ENCODE measurements around the gene KREMEN1. TPM values are rescaled to one million over a fixed set of nuclear protein-coding genes. Genes with fewer than 3 reads are reported as not detected.

Gene KREMEN1
- total and polyA plus RNA-seq, 4 donors = 1.2 to 22.6 (median 3.8) TPM

GRCh38 chr22:29093030-29093429 lies 20.2 kb downstream of the KREMEN1 start:
- H3K36me3 ChIP-seq (ENCODE audit: control insufficient read depth in 4 of 4, insufficient read depth in 3 of 4, low read depth in 1 of 4, low read length in 3 of 4) = no peaks in the 10 kb centered on the region
- WGBS = 96% methylated on average over 1 of the region's 1 CpG
- no peaks in the 10 kb centered on the region for H3K27me3 ChIP-seq (ENCODE audit: control insufficient read depth in 4 of 4, insufficient read depth in 4 of 4, low read length in 3 of 4)
- DNase-seq (ENCODE audit: low spot score) = no peak
- TF ChIP-seq GABPA (IDR thresholded peaks at IDR 0.05 in 1 of 2, conservative IDR thresholded peaks at IDR 0.05 in 1 of 2) (no peak), NR2F2 (IDR thresholded peaks at IDR 0.05) (no peak), FOXA1 (IDR thresholded peaks at IDR 0.05) (no peak), ATF3 (IDR thresholded peaks at IDR 0.05) (no peak), HNF4G (IDR thresholded peaks at IDR 0.05) (no peak)
- H3K4me1 ChIP-seq (ENCODE audit: control insufficient read depth in 4 of 4, insufficient read depth in 4 of 4, low read length in 3 of 4) = peaks cover 0 to 28% (median 17%) of the 10 kb centered on the region in 4 donors
- H3K27ac ChIP-seq (ENCODE audit: low read depth in 1 of 2, low read length in 2 of 2) = no peak overlapping the region
- no peak overlapping the region for H3K4me3 ChIP-seq (ENCODE audit: low read depth in 1 of 3, low read length in 3 of 3)
- no peaks in the 10 kb centered on the region for H3K9me3 ChIP-seq (ENCODE audit: control insufficient read depth in 4 of 4, low read length in 3 of 4)
- H3K9ac ChIP-seq (ENCODE audit: low read depth in 1 of 2, low read length in 2 of 2) = no peak overlapping the region

GRCh38 chr22:29093501-29094300 lies 20.9 kb downstream of the KREMEN1 start:
- H3K9ac ChIP-seq (ENCODE audit: low read depth in 1 of 2, low read length in 2 of 2) = no peak overlapping the region
- no peak overlapping the region for H3K27ac ChIP-seq (ENCODE audit: low read depth in 1 of 2, low read length in 2 of 2)
- no peak for DNase-seq (ENCODE audit: low spot score)
- TF ChIP-seq NR2F2 (IDR thresholded peaks at IDR 0.05) (peak; percentile 42), YY1 (IDR thresholded peaks at IDR 0.05) (no peak)
- H3K9me3 ChIP-seq (ENCODE audit: control insufficient read depth in 4 of 4, low read length in 3 of 4) = no peaks in the 10 kb centered on the region
- H3K27me3 ChIP-seq (ENCODE audit: control insufficient read depth in 4 of 4, insufficient read depth in 4 of 4, low read length in 3 of 4) = no peaks in the 10 kb centered on the region
- WGBS = 70% methylated on average over 4 of the region's 4 CpGs
- no peaks in the 10 kb centered on the region for H3K36me3 ChIP-seq (ENCODE audit: control insufficient read depth in 4 of 4, insufficient read depth in 3 of 4, low read depth in 1 of 4, low read length in 3 of 4)
- H3K4me1 ChIP-seq (ENCODE audit: control insufficient read depth in 4 of 4, insufficient read depth in 4 of 4, low read length in 3 of 4) = peaks cover 0 to 28% (median 17%) of the 10 kb centered on the region in 4 donors
- no peak overlapping the region for H3K4me3 ChIP-seq (ENCODE audit: low read depth in 1 of 3, low read length in 3 of 3)

GRCh38 chr22:29095459-29095858 lies 22.6 kb downstream of the KREMEN1 start:
- Histone ChIP-seq H3K4me1 (ENCODE audit: control insufficient read depth in 4 of 4, insufficient read depth in 4 of 4, low read length in 3 of 4) (peaks cover 0 to 23% (median 14%) of the 10 kb centered on the region in 4 donors), H3K27ac (ENCODE audit: low read depth in 1 of 2, low read length in 2 of 2) (no peak overlapping the region), H3K9me3 (ENCODE audit: control insufficient read depth in 4 of 4, low read length in 3 of 4) (no peaks in the 10 kb centered on the region), H3K36me3 (ENCODE audit: control insufficient read depth in 4 of 4, insufficient read depth in 3 of 4, low read depth in 1 of 4, low read length in 3 of 4) (no peaks in the 10 kb centered on the region), H3K9ac (ENCODE audit: low read depth in 1 of 2, low read length in 2 of 2) (no peak overlapping the region), H3K27me3 (ENCODE audit: control insufficient read depth in 4 of 4, insufficient read depth in 4 of 4, low read length in 3 of 4) (no peaks in the 10 kb centered on the region), H3K4me3 (ENCODE audit: low read depth in 1 of 3, low read length in 3 of 3) (no peak overlapping the region)
- WGBS = 50% methylated on average over 2 of the region's 2 CpGs
- no peak for TF ChIP-seq TAF1 (conservative IDR thresholded peaks at IDR 0.05)
- no peak for TF ChIP-seq ATF3 (IDR thresholded peaks at IDR 0.05)
- TF ChIP-seq MAX (IDR thresholded peaks at IDR 0.05) = no peak
- no peak for TF ChIP-seq HNF4A (conservative IDR thresholded peaks at IDR 0.05)
- no peak for TF ChIP-seq HNF4G (IDR thresholded peaks at IDR 0.05)
- no peak for TF ChIP-seq FOXA1 (IDR thresholded peaks at IDR 0.05)
- no peak for TF ChIP-seq NR2F2 (IDR thresholded peaks at IDR 0.05)
- TF ChIP-seq ZBTB33 (IDR thresholded peaks at IDR 0.05) = no peak
- no peak for TF ChIP-seq CTCF (IDR thresholded peaks at IDR 0.05; ENCODE audit: low read depth, low read length, missing input control)
- TF ChIP-seq YY1 (IDR thresholded peaks at IDR 0.05) = no peak
- DNase-seq (ENCODE audit: low spot score) = no peak

Measured in liver (tissue), 9 donors.